ENCODE measurements around the gene NACA.

Gene NACA

GRCh38 chr12:56724972-56725722 lies at the start of gene NACA:
Gene NACA, minus strand, starts transcription at chr12:56725299. Its CDS starts 778 bp downstream, at chr12:56724521.
- H3K4me1 ChIP-seq (ENCODE audit: control insufficient read depth in 1 of 2, insufficient read depth in 2 of 2, low read length in 2 of 2): peaks cover 34 to 47% of the 10 kb centered on the region in 2 donors

GRCh38 chr12:56773113-56773512 lies 48.0 kb upstream of the NACA start:
- H3K9me3 ChIP-seq (ENCODE audit: control insufficient read depth in 1 of 2, low read length in 2 of 2): no peaks in the 10 kb centered on the region
- H3K36me3 ChIP-seq (ENCODE audit: control insufficient read depth in 1 of 2, insufficient read depth in 2 of 2, low read length in 2 of 2): no peaks in the 10 kb centered on the region
- no peaks in the 10 kb centered on the region for H3K27me3 ChIP-seq (ENCODE audit: control insufficient read depth in 1 of 2, insufficient read depth in 2 of 2, low read length in 2 of 2)
- no peak overlapping the region for H3K27ac ChIP-seq (ENCODE audit: low read depth, low read length)
- no peak overlapping the region for H3K4me3 ChIP-seq (ENCODE audit: low read depth in 1 of 2, low read length in 2 of 2)
- H3K9ac ChIP-seq (ENCODE audit: low read depth in 1 of 2, low read length in 2 of 2): no peak overlapping the region
- H3K4me1 ChIP-seq (ENCODE audit: control insufficient read depth in 1 of 2, insufficient read depth in 2 of 2, low read length in 2 of 2): no peaks in the 10 kb centered on the region

More at GRCh38 chr12:56724972-56725722, at the start of gene NACA:
- Histone ChIP-seq H3K4me3 (ENCODE audit: low read depth in 1 of 2, low read length in 2 of 2) (peak within 1 kb of the TSS; percentile 89 to 94), H3K27me3 (ENCODE audit: control insufficient read depth in 1 of 2, insufficient read depth in 2 of 2, low read length in 2 of 2) (no peaks in the 10 kb centered on the region), H3K9me3 (ENCODE audit: control insufficient read depth in 1 of 2, low read length in 2 of 2) (no peaks in the 10 kb centered on the region), H3K9ac (ENCODE audit: low read depth in 1 of 2, low read length in 2 of 2) (peak within 1 kb of the TSS; percentile 93 to 98), H3K36me3 (ENCODE audit: control insufficient read depth in 1 of 2, insufficient read depth in 2 of 2, low read length in 2 of 2) (peaks cover 4 to 15% of the 10 kb centered on the region in 2 donors), H3K27ac (ENCODE audit: low read depth, low read length) (peak within 1 kb of the TSS; percentile 86)

DNA sequence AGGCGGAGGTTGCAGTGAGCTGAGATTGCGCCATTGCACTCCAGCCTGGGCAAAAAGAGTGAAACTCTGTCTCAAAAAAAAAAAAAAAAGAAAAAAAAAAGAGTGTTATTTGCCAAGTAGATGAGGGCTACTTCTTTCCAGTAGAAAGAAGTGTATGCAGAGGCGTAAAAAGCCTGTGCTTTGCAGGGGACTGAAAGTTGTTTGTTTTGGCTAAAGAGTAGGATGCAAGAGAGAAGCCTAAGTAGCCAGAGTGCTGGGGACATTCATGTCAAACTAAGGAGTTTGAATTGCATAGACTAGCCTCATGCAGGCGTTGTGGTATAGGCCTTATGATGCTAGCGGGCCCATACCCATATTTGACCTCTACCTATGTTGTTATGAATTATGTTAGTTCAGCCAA lies 47.5 kb upstream of the NACA start:
- Histone ChIP-seq H3K36me3 (ENCODE audit: control insufficient read depth in 1 of 2, insufficient read depth in 2 of 2, low read length in 2 of 2) (no peaks in the 10 kb centered on the region), H3K27me3 (ENCODE audit: control insufficient read depth in 1 of 2, insufficient read depth in 2 of 2, low read length in 2 of 2) (no peaks in the 10 kb centered on the region), H3K9ac (ENCODE audit: low read depth in 1 of 2, low read length in 2 of 2) (no peak overlapping the region), H3K4me1 (ENCODE audit: control insufficient read depth in 1 of 2, insufficient read depth in 2 of 2, low read length in 2 of 2) (no peaks in the 10 kb centered on the region), H3K27ac (ENCODE audit: low read depth, low read length) (no peak overlapping the region), H3K9me3 (ENCODE audit: control insufficient read depth in 1 of 2, low read length in 2 of 2) (no peaks in the 10 kb centered on the region), H3K4me3 (ENCODE audit: low read depth in 1 of 2, low read length in 2 of 2) (no peak overlapping the region)

DNA sequence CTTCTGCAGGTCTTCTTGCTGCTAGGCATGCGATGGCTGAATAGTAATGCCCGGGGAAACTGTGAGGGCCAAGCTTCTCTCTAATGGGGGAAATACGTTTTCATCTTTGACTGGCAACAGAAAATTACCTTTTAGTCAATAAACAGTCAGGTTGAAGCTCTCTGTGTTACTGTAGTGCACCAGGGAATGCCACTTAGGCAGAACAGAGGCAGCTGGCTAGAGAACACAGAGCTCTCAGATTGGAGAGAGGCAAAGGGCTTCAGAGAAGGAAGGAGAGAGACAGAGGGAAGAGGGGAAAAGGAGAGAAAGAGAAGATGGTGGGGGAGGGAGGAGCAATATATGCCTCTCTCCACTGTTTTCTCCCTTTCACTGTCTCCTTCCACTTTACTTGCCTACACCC lies 44.8 kb upstream of the NACA start:
- Histone ChIP-seq H3K27ac (ENCODE audit: low read depth, low read length) (no peak overlapping the region), H3K9me3 (ENCODE audit: control insufficient read depth in 1 of 2, low read length in 2 of 2) (no peaks in the 10 kb centered on the region), H3K27me3 (ENCODE audit: control insufficient read depth in 1 of 2, insufficient read depth in 2 of 2, low read length in 2 of 2) (no peaks in the 10 kb centered on the region), H3K36me3 (ENCODE audit: control insufficient read depth in 1 of 2, insufficient read depth in 2 of 2, low read length in 2 of 2) (no peaks in the 10 kb centered on the region), H3K4me1 (ENCODE audit: control insufficient read depth in 1 of 2, insufficient read depth in 2 of 2, low read length in 2 of 2) (no peaks in the 10 kb centered on the region), H3K4me3 (ENCODE audit: low read depth in 1 of 2, low read length in 2 of 2) (no peak overlapping the region), H3K9ac (ENCODE audit: low read depth in 1 of 2, low read length in 2 of 2) (no peak overlapping the region)

GRCh38 chr12:56768424-56768823 lies 43.3 kb upstream of the NACA start:
- Histone ChIP-seq H3K27me3 (ENCODE audit: control insufficient read depth in 1 of 2, insufficient read depth in 2 of 2, low read length in 2 of 2) (no peaks in the 10 kb centered on the region), H3K27ac (ENCODE audit: low read depth, low read length) (no peak overlapping the region), H3K4me1 (ENCODE audit: control insufficient read depth in 1 of 2, insufficient read depth in 2 of 2, low read length in 2 of 2) (no peaks in the 10 kb centered on the region), H3K4me3 (ENCODE audit: low read depth in 1 of 2, low read length in 2 of 2) (no peak overlapping the region), H3K9me3 (ENCODE audit: control insufficient read depth in 1 of 2, low read length in 2 of 2) (no peaks in the 10 kb centered on the region), H3K36me3 (ENCODE audit: control insufficient read depth in 1 of 2, insufficient read depth in 2 of 2, low read length in 2 of 2) (no peaks in the 10 kb centered on the region), H3K9ac (ENCODE audit: low read depth in 1 of 2, low read length in 2 of 2) (no peak overlapping the region)

GRCh38 chr12:56766535-56766934 lies 41.4 kb upstream of the NACA start:
- no peak overlapping the region for H3K27ac ChIP-seq (ENCODE audit: low read depth, low read length)
- H3K9ac ChIP-seq (ENCODE audit: low read depth in 1 of 2, low read length in 2 of 2): no peak overlapping the region
- no peaks in the 10 kb centered on the region for H3K27me3 ChIP-seq (ENCODE audit: control insufficient read depth in 1 of 2, insufficient read depth in 2 of 2, low read length in 2 of 2)
- no peak overlapping the region for H3K4me3 ChIP-seq (ENCODE audit: low read depth in 1 of 2, low read length in 2 of 2)
- no peaks in the 10 kb centered on the region for H3K9me3 ChIP-seq (ENCODE audit: control insufficient read depth in 1 of 2, low read length in 2 of 2)
- H3K36me3 ChIP-seq (ENCODE audit: control insufficient read depth in 1 of 2, insufficient read depth in 2 of 2, low read length in 2 of 2): no peaks in the 10 kb centered on the region
- no peaks in the 10 kb centered on the region for H3K4me1 ChIP-seq (ENCODE audit: control insufficient read depth in 1 of 2, insufficient read depth in 2 of 2, low read length in 2 of 2)

DNA sequence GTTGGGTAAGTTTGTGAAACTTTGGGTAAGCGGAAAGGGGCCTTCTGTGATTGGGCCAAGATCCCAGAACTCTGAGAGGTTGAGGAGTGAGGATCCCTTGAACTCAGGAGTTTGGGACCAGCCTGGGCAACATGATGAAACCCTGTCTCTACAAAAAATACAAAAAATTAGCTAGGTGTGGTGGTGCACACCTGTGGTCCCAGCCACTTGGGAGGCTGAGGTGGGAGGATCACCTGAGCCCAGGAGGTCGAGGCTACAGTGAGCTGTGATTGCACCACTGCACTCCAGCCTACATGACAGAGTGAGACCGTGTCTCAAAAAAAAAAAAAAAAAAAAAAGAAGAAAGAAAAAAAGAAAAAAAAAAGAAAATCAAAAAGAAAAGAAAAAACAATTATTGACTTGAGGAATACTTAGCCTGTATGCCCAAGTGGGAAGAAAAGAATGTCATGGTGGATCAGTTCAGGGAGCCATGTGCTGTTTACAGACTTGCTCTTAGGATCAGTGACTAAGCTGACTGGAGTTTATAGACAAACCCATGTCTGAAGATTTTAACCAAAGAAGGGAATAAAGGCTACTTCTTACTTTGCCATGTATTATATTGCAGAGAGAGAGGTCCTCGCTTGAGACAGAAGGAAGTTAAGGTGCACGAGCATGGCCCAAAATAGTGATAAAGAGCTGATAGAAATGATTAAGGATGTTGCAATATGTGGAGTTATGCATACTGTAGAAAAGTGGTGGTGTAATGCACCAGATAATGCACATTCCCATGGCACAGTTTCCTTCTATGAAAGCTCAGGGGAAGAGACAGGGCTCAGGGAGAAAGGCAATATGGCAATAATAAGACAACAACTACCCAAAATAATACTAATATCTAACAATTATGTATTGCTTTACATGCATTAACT lies 38.9 kb upstream of the NACA start:
- Histone ChIP-seq H3K4me1 (ENCODE audit: control insufficient read depth in 1 of 2, insufficient read depth in 2 of 2, low read length in 2 of 2) (no peaks in the 10 kb centered on the region), H3K27ac (ENCODE audit: low read depth, low read length) (no peak overlapping the region), H3K4me3 (ENCODE audit: low read depth in 1 of 2, low read length in 2 of 2) (no peak overlapping the region)

DNA sequence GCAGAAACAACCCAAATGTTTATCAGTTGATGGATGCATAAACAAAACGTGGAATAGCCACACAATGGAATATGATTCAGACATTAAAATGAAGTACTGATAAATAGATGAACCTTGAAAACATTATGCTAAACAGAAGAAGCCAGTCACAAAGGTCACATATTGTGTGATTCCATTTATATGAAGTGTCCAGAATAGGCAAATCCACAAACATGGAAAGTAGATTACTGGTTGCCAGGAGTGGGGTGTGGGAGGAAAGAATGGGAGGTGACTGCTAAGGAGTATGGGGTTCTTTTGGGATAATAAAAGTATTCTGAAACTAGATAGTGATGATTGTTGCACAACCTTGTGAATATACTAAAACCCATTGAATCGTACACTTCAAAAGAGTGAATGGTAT lies 36.7 kb upstream of the NACA start:
- H3K36me3 ChIP-seq (ENCODE audit: control insufficient read depth in 1 of 2, insufficient read depth in 2 of 2, low read length in 2 of 2): no peaks in the 10 kb centered on the region
- peaks cover 3 to 11% of the 10 kb centered on the region in 2 donors for H3K9me3 ChIP-seq (ENCODE audit: control insufficient read depth in 1 of 2, low read length in 2 of 2)
- no peak overlapping the region for H3K27ac ChIP-seq (ENCODE audit: low read depth, low read length)
- H3K4me1 ChIP-seq (ENCODE audit: control insufficient read depth in 1 of 2, insufficient read depth in 2 of 2, low read length in 2 of 2): no peaks in the 10 kb centered on the region
- H3K9ac ChIP-seq (ENCODE audit: low read depth in 1 of 2, low read length in 2 of 2): no peak overlapping the region
- H3K4me3 ChIP-seq (ENCODE audit: low read depth in 1 of 2, low read length in 2 of 2): no peak overlapping the region
- H3K27me3 ChIP-seq (ENCODE audit: control insufficient read depth in 1 of 2, insufficient read depth in 2 of 2, low read length in 2 of 2): no peaks in the 10 kb centered on the region

More for the DNA sequence above, 38.9 kb upstream of the NACA start:
- Histone ChIP-seq H3K9ac (ENCODE audit: low read depth in 1 of 2, low read length in 2 of 2) (no peak overlapping the region), H3K36me3 (ENCODE audit: control insufficient read depth in 1 of 2, insufficient read depth in 2 of 2, low read length in 2 of 2) (no peaks in the 10 kb centered on the region), H3K27me3 (ENCODE audit: control insufficient read depth in 1 of 2, insufficient read depth in 2 of 2, low read length in 2 of 2) (no peaks in the 10 kb centered on the region), H3K9me3 (ENCODE audit: control insufficient read depth in 1 of 2, low read length in 2 of 2) (peaks cover under 1 to 3% of the 10 kb centered on the region in 2 donors)

DNA sequence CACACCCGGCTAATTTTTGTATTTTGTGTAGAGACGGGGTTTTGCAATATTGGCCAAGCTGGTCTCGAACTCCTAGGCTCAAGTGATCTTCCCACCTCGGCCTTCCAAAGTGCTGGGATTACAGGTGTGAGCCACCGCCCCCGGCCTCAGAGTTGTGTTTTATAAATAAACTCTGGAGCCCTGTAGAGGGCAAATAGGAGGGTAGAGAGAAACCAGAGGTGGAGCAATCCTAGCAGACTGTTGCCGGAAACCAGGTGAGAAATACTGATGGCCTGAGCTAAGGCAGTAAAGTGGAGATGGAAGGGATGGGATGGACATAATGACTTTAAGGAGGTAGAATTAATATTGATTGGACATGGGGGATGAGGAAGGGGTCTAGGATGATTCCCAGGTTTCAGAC lies 35.4 kb upstream of the NACA start:
- H3K36me3 ChIP-seq (ENCODE audit: control insufficient read depth in 1 of 2, insufficient read depth in 2 of 2, low read length in 2 of 2): no peaks in the 10 kb centered on the region
- H3K27me3 ChIP-seq (ENCODE audit: control insufficient read depth in 1 of 2, insufficient read depth in 2 of 2, low read length in 2 of 2): no peaks in the 10 kb centered on the region
- no peak overlapping the region for H3K9ac ChIP-seq (ENCODE audit: low read depth in 1 of 2, low read length in 2 of 2)

DNA sequence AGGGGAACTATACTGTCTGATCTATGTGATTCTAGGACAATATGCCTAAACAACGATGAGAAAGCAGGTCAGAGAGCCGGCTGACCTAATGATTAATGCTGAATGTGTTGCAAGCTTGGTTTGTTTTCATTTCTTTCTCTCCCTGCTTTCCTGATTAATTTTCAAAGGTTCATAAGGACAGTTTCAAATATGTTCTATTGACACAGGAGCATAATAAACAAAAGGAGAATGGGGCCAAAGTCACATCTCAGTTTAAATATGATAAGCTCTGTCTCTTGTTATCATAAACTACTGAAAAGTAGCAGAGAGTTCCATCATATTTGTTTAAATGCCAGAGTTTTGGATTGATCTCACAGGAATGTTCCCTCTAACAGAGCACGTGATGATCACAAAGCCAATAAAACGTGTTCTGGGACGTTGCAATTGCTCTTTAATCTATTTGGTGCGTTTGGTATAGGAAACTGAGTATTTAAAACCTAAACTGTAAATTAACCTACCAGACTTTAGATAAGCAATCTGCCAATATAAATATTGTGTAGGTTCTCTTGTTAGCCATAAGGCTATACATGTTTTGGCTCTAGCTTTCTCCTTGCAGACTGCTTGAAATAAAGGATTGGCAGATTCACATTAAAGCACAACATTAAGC lies 34.3 kb upstream of the NACA start:
- H3K27me3 ChIP-seq (ENCODE audit: control insufficient read depth in 1 of 2, insufficient read depth in 2 of 2, low read length in 2 of 2): no peaks in the 10 kb centered on the region
- no peaks in the 10 kb centered on the region for H3K4me1 ChIP-seq (ENCODE audit: control insufficient read depth in 1 of 2, insufficient read depth in 2 of 2, low read length in 2 of 2)
- no peak overlapping the region for H3K9ac ChIP-seq (ENCODE audit: low read depth in 1 of 2, low read length in 2 of 2)
- H3K36me3 ChIP-seq (ENCODE audit: control insufficient read depth in 1 of 2, insufficient read depth in 2 of 2, low read length in 2 of 2): no peaks in the 10 kb centered on the region
- H3K9me3 ChIP-seq (ENCODE audit: control insufficient read depth in 1 of 2, low read length in 2 of 2): peaks cover 3 to 11% of the 10 kb centered on the region in 2 donors
- no peak overlapping the region for H3K4me3 ChIP-seq (ENCODE audit: low read depth in 1 of 2, low read length in 2 of 2)
- no peak overlapping the region for H3K27ac ChIP-seq (ENCODE audit: low read depth, low read length)

More for the DNA sequence above, 35.4 kb upstream of the NACA start:
- Histone ChIP-seq H3K4me3 (ENCODE audit: low read depth in 1 of 2, low read length in 2 of 2) (no peak overlapping the region), H3K4me1 (ENCODE audit: control insufficient read depth in 1 of 2, insufficient read depth in 2 of 2, low read length in 2 of 2) (no peaks in the 10 kb centered on the region), H3K9me3 (ENCODE audit: control insufficient read depth in 1 of 2, low read length in 2 of 2) (peaks cover 3 to 11% of the 10 kb centered on the region in 2 donors), H3K27ac (ENCODE audit: low read depth, low read length) (no peak overlapping the region)
